ENCODE data around the gene FTSJ3.

The FTSJ3 gene

GRCh38 chr17:63783522-63783921 is 43.9 kb downstream of the FTSJ3 start:
- peaks cover 28% of the 10 kb centered on the region for H3K36me3 ChIP-seq
- TF ChIP-seq CTCF (IDR thresholded peaks at IDR 0.05): no peak
- H3K9me3 ChIP-seq: no peaks in the 10 kb centered on the region
- no peaks in the 10 kb centered on the region for H3K4me1 ChIP-seq (ENCODE audit: control insufficient read depth in 1 of 2, insufficient read depth in 1 of 2, low read depth in 1 of 2, low read length in 1 of 2)
- H3K4me3 ChIP-seq (ENCODE audit: low read depth in 1 of 2, low read length in 1 of 2): no peak overlapping the region
- no peaks in the 10 kb centered on the region for H3K27me3 ChIP-seq
- H3K27ac ChIP-seq: no peak overlapping the region

- H3K36me3 ChIP-seq: peaks cover 9% of the 10 kb centered on the region
- H3K27ac ChIP-seq: no peak overlapping the region
- H3K27me3 ChIP-seq: no peaks in the 10 kb centered on the region
- H3K4me3 ChIP-seq (ENCODE audit: low read depth in 1 of 2, low read length in 1 of 2): no peak overlapping the region
- no peaks in the 10 kb centered on the region for H3K9me3 ChIP-seq
- TF ChIP-seq CTCF (IDR thresholded peaks at IDR 0.05): no peak
- H3K4me1 ChIP-seq (ENCODE audit: control insufficient read depth in 1 of 2, insufficient read depth in 1 of 2, low read depth in 1 of 2, low read length in 1 of 2): peaks cover 3% of the 10 kb centered on the region in 2 experiments
Observed at GRCh38 chr17:63780928-63781327, 46.5 kb downstream of the FTSJ3 start.

GRCh38 chr17:63780507-63780906 is 47.0 kb downstream of the FTSJ3 start:
- H3K4me1 ChIP-seq (ENCODE audit: control insufficient read depth in 1 of 2, insufficient read depth in 1 of 2, low read depth in 1 of 2, low read length in 1 of 2): peaks cover 7 to 8% of the 10 kb centered on the region in 2 experiments
- no peaks in the 10 kb centered on the region for H3K27me3 ChIP-seq
- peaks cover 9% of the 10 kb centered on the region for H3K36me3 ChIP-seq
- no peaks in the 10 kb centered on the region for H3K9me3 ChIP-seq
- TF ChIP-seq CTCF (IDR thresholded peaks at IDR 0.05): no peak
- H3K27ac ChIP-seq: no peak overlapping the region
- H3K4me3 ChIP-seq (ENCODE audit: low read depth in 1 of 2, low read length in 1 of 2): no peak overlapping the region

- Histone ChIP-seq H3K4me1 (ENCODE audit: control insufficient read depth in 1 of 2, insufficient read depth in 1 of 2, low read depth in 1 of 2, low read length in 1 of 2) (peaks cover 45 to 47% of the 10 kb centered on the region in 2 experiments), H3K4me3 (ENCODE audit: low read depth in 1 of 2, low read length in 1 of 2) (peak overlapping the region; percentile 85 to 92), H3K27ac (peak overlapping the region; percentile 95), H3K27me3 (no peaks in the 10 kb centered on the region), H3K9me3 (no peaks in the 10 kb centered on the region), H3K36me3 (no peaks in the 10 kb centered on the region)
- TF ChIP-seq CTCF (IDR thresholded peaks at IDR 0.05): no peak
Observed at GRCh38 chr17:63775420-63775819, 52.0 kb downstream of the FTSJ3 start.

- TF ChIP-seq CTCF (IDR thresholded peaks at IDR 0.05): no peak
- H3K4me3 ChIP-seq (ENCODE audit: low read depth in 1 of 2, low read length in 1 of 2): peak overlapping the region; percentile 85 to 92
- peaks cover 47 to 49% of the 10 kb centered on the region in 2 experiments for H3K4me1 ChIP-seq (ENCODE audit: control insufficient read depth in 1 of 2, insufficient read depth in 1 of 2, low read depth in 1 of 2, low read length in 1 of 2)
- no peaks in the 10 kb centered on the region for H3K27me3 ChIP-seq
- H3K36me3 ChIP-seq: no peaks in the 10 kb centered on the region
- peak overlapping the region; percentile 95 for H3K27ac ChIP-seq
- H3K9me3 ChIP-seq: no peaks in the 10 kb centered on the region
Observed at GRCh38 chr17:63774969-63775265, 52.5 kb downstream of the FTSJ3 start.

Measured in neutrophil (primary cell).